HFFc6 (cell line): ENCODE data around the gene CAMKK1. TPM values are rescaled to one million over a fixed set of nuclear protein-coding genes. Genes with fewer than 3 reads are reported as not detected.
A peak's percentile ranks its signal among the peaks of the same experiment; 100 is the strongest.

Experiments used
- DNase-seq: peaks from one replicate; pipeline ENCODE4 v3.0.0-alpha.2; 2018
- H3K27ac Mint-ChIP-seq: 2 replicates; pipeline ENCODE4 v1.8.0; 2020; ENCODE audit warnings: mild to moderate bottlenecking, mixed read lengths
- H3K27me3 Mint-ChIP-seq: 2 replicates; pipeline ENCODE4 v1.8.0; 2021; ENCODE audit warnings: mild to moderate bottlenecking, moderate library complexity, mixed read lengths; ENCODE audit not compliant: insufficient read depth
- H3K36me3 Mint-ChIP-seq: 2 replicates; pipeline ENCODE4 v1.8.0; 2021; ENCODE audit warnings: low read depth, mixed read lengths
- H3K4me1 Mint-ChIP-seq: 2 replicates; pipeline ENCODE4 v1.8.0; 2020; ENCODE audit warnings: low read depth, mixed read lengths
- H3K4me3 Mint-ChIP-seq: 2 replicates; pipeline ENCODE4 v1.8.0; 2020; ENCODE audit warnings: mild to moderate bottlenecking, moderate library complexity, mixed read lengths
- H3K9me3 Mint-ChIP-seq: 2 replicates; pipeline ENCODE4 v1.8.0; 2020; ENCODE audit warnings: mild to moderate bottlenecking, mixed read lengths
- CTCF ChIP-seq: fragments of 200-600 bp; sonication (generic); IDR thresholded peaks from 2 replicates; pipeline ENCODE4 v1.5.0; 2021; ENCODE audit warnings: antibody characterized with exemption, mild to moderate bottlenecking
- total RNA-seq, 6 experiments: library from RNA; stranded (reverse); fragmentation: NEBNext Ultra II Directional; extraction: Animal tissue kit (Norgen Biotek cat#: 25700); gene quantifications; 2 replicates in 1 of 6; 3 replicates in 5 of 6; pipeline ENCODE4 v1.2.3, GENCODE V29; 2021

Gene CAMKK1
- total RNA-seq, 6 experiments from 2014 or later = 5.4 to 6.9 (median 6.0) TPM

GRCh38 chr17:3852561-3852960 is 40.3 kb downstream of the CAMKK1 start:
- H3K4me1 Mint-ChIP-seq = peaks cover 5% of the 10 kb centered on the region; the same call in 1 of the 2 replicates
- H3K27ac Mint-ChIP-seq = no peak overlapping the region
- no peak overlapping the region for H3K4me3 Mint-ChIP-seq
- H3K9me3 Mint-ChIP-seq = no peaks in the 10 kb centered on the region
- no peak for DNase-seq
- H3K36me3 Mint-ChIP-seq = no peaks in the 10 kb centered on the region
- peaks cover 9% of the 10 kb centered on the region for H3K27me3 Mint-ChIP-seq
- no peak for TF ChIP-seq CTCF

- TF ChIP-seq CTCF = no peak
- Mint-ChIP-seq H3K9me3 (no peaks in the 10 kb centered on the region), H3K27me3 (peaks cover 9% of the 10 kb centered on the region), H3K36me3 (no peaks in the 10 kb centered on the region), H3K4me1 (peaks cover 10% of the 10 kb centered on the region; the same call in 1 of the 2 replicates), H3K27ac (no peak overlapping the region), H3K4me3 (no peak overlapping the region)
- DNase-seq = no peak
These were observed 41.3 kb downstream of the CAMKK1 start for GRCh38 chr17:3851461-3852100.

GRCh38 chr17:3848229-3848835 is 44.5 kb downstream of the CAMKK1 start:
- no peak overlapping the region for H3K4me3 Mint-ChIP-seq
- DNase-seq = no peak
- no peaks in the 10 kb centered on the region for H3K9me3 Mint-ChIP-seq
- H3K4me1 Mint-ChIP-seq = peaks cover 27% of the 10 kb centered on the region
- H3K27ac Mint-ChIP-seq = no peak overlapping the region
- H3K27me3 Mint-ChIP-seq = peaks cover 9% of the 10 kb centered on the region
- peaks cover 8% of the 10 kb centered on the region for H3K36me3 Mint-ChIP-seq
- no peak for TF ChIP-seq CTCF

- Mint-ChIP-seq H3K36me3 (peaks cover 8% of the 10 kb centered on the region), H3K27me3 (peaks cover 9% of the 10 kb centered on the region), H3K9me3 (no peaks in the 10 kb centered on the region), H3K4me3 (peak overlapping the region; percentile 26), H3K4me1 (peaks cover 27% of the 10 kb centered on the region), H3K27ac (peak overlapping the region; percentile 33; the same call in 1 of the 2 replicates)
- DNase-seq = no peak
- no peak for TF ChIP-seq CTCF
These were observed 45.6 kb downstream of the CAMKK1 start for GRCh38 chr17:3847165-3847670.

GRCh38 chr17:3846437-3847164 is 46.3 kb downstream of the CAMKK1 start:
- no peak for DNase-seq

More at GRCh38 chr17:3846437-3847164, 46.3 kb downstream of the CAMKK1 start:
- TF ChIP-seq CTCF = peak; percentile 17; the same call in 1 of the 2 replicates
- peaks cover 8% of the 10 kb centered on the region for H3K36me3 Mint-ChIP-seq
- H3K4me1 Mint-ChIP-seq = peaks cover 27% of the 10 kb centered on the region
- H3K27me3 Mint-ChIP-seq = peaks cover 9% of the 10 kb centered on the region; the same call in 1 of the 2 replicates
- H3K9me3 Mint-ChIP-seq = no peaks in the 10 kb centered on the region
- H3K4me3 Mint-ChIP-seq = peak overlapping the region; percentile 99
- H3K27ac Mint-ChIP-seq = peak overlapping the region; percentile 33; the same call in 1 of the 2 replicates
